SK-N-SH treated with all-trans-retinoic acid at 6 μM for 48 hours (cell line): ENCODE data around the gene SIPA1.

ENCODE experiments used
- ATAC-seq: fragments of 200-7000 bp; cut with Tn5 transposase; 3 replicates; pipeline ENCODE4 v1.9.1; 2020; ENCODE audit warnings: mild to moderate bottlenecking, moderate library complexity
- ARNTL ChIP-seq: fragments of 450-650 bp; formaldehyde crosslinking; IDR thresholded peaks from 2 replicates; pipeline ENCODE4 v1.5.0; 2020; ENCODE audit warnings: low read depth, mild to moderate bottlenecking, moderate library complexity, borderline replicate concordance
- BACH2 ChIP-seq: fragments of 250-450 bp; sonication (Bioruptor Pico); IDR thresholded peaks from 2 replicates; pipeline ENCODE4 v1.9.0; 2021; ENCODE audit warnings: mild to moderate bottlenecking, borderline replicate concordance
- CSDC2 ChIP-seq: fragments of 250-450 bp; sonication (Bioruptor Pico); IDR thresholded peaks from 2 replicates; pipeline ENCODE4 v1.5.0; 2020; ENCODE audit warnings: mild to moderate bottlenecking, moderate library complexity
- ESRRG ChIP-seq: fragments of 250-450 bp; sonication (Bioruptor Pico); IDR thresholded peaks from 2 replicates; pipeline ENCODE4 v1.6.1; 2021; ENCODE audit warnings: mild to moderate bottlenecking
- ISL1 ChIP-seq: fragments of 250-450 bp; sonication (Bioruptor Pico); IDR thresholded peaks from 2 replicates; pipeline ENCODE4 v2.1.2; 2022; ENCODE audit warnings: mild to moderate bottlenecking, moderate library complexity
- OSR1 ChIP-seq: fragments of 250-450 bp; sonication (Bioruptor Pico); IDR thresholded peaks from 2 replicates; pipeline ENCODE4 v1.8.0; 2022; ENCODE audit warnings: moderate library complexity, mild to moderate bottlenecking, inconsistent platforms
- PPARA ChIP-seq: fragments of 250-450 bp; sonication (Bioruptor Pico); IDR thresholded peaks from 2 replicates; pipeline ENCODE4 v1.5.0; 2020; ENCODE audit warnings: mild to moderate bottlenecking, borderline replicate concordance
- RARB ChIP-seq: fragments of 250-450 bp; sonication (Bioruptor Pico); IDR thresholded peaks from 2 replicates; pipeline ENCODE4 v1.8.0; 2021; ENCODE audit warnings: mild to moderate bottlenecking, moderate library complexity
- SNAI2 ChIP-seq: fragments of 250-450 bp; sonication (Bioruptor Pico); IDR thresholded peaks from 2 replicates; pipeline ENCODE4 v1.5.0; 2020; ENCODE audit warnings: mild to moderate bottlenecking, moderate library complexity
- TOX ChIP-seq: fragments of 250-450 bp; sonication (Bioruptor Pico); IDR thresholded peaks from 2 replicates; pipeline ENCODE4 v1.8.0; 2021; ENCODE audit warnings: mild to moderate bottlenecking, moderate library complexity, borderline replicate concordance
- ZC3H10 ChIP-seq: fragments of 250-450 bp; sonication (Bioruptor Pico); IDR thresholded peaks from 2 replicates; pipeline ENCODE4 v1.5.1; 2021; ENCODE audit warnings: mild to moderate bottlenecking, moderate library complexity
- ZFP3 ChIP-seq: fragments of 250-450 bp; sonication (Bioruptor Pico); IDR thresholded peaks from 2 replicates; pipeline ENCODE4 v1.5.0; 2020; ENCODE audit warnings: mild to moderate bottlenecking, moderate library complexity
- ZFP30 ChIP-seq: fragments of 450-650 bp; formaldehyde crosslinking; IDR thresholded peaks from 2 replicates; pipeline ENCODE4 v1.5.0; 2022; ENCODE audit warnings: mild to moderate bottlenecking, moderate library complexity
- ZNF565 ChIP-seq: fragments of 450-650 bp; formaldehyde crosslinking; conservative IDR thresholded peaks from 2 replicates; pipeline ENCODE4 v1.5.0; 2020; ENCODE audit warnings: low read depth, mild to moderate bottlenecking, moderate library complexity
- ZNF70 ChIP-seq: fragments of 450-650 bp; formaldehyde crosslinking; IDR thresholded peaks from 2 replicates; pipeline ENCODE4 v1.5.0; 2020; ENCODE audit warnings: mild to moderate bottlenecking, moderate library complexity
- ZNF8 ChIP-seq: fragments of 450-650 bp; formaldehyde crosslinking; IDR thresholded peaks from 2 replicates; pipeline ENCODE4 v1.5.0; 2020; ENCODE audit warnings: mild to moderate bottlenecking, moderate library complexity
- TF ChIP-seq, protein P1 (sequence below): fragments of 250-450 bp; sonication (Bioruptor Pico); IDR thresholded peaks from 2 replicates; pipeline ENCODE4 v1.5.0; 2020; ENCODE audit warnings: mild to moderate bottlenecking, moderate library complexity
- TF ChIP-seq, protein P2 (sequence below): fragments of 250-450 bp; sonication (Bioruptor Pico); IDR thresholded peaks from 2 replicates; pipeline ENCODE4 v1.8.0; 2020; ENCODE audit warnings: mild to moderate bottlenecking, moderate library complexity, borderline replicate concordance
- TF ChIP-seq, protein P3 (sequence below): fragments of 250-450 bp; sonication (Bioruptor Pico); IDR thresholded peaks from 2 replicates; pipeline ENCODE4 v1.5.1; 2021; ENCODE audit warnings: mild to moderate bottlenecking, moderate library complexity
- TF ChIP-seq, protein P4 (sequence below): fragments of 250-450 bp; sonication (Bioruptor Pico); IDR thresholded peaks from 2 replicates; pipeline ENCODE4 v1.5.1; 2020; ENCODE audit warnings: low read depth, mild to moderate bottlenecking, moderate library complexity
- TF ChIP-seq, protein P5 (sequence below): fragments of 250-450 bp; sonication (Bioruptor Pico); IDR thresholded peaks from 2 replicates; pipeline ENCODE4 v1.8.0; 2021; ENCODE audit warnings: low read depth, mild to moderate bottlenecking, moderate library complexity, borderline replicate concordance

SIPA1 gene

DNA sequence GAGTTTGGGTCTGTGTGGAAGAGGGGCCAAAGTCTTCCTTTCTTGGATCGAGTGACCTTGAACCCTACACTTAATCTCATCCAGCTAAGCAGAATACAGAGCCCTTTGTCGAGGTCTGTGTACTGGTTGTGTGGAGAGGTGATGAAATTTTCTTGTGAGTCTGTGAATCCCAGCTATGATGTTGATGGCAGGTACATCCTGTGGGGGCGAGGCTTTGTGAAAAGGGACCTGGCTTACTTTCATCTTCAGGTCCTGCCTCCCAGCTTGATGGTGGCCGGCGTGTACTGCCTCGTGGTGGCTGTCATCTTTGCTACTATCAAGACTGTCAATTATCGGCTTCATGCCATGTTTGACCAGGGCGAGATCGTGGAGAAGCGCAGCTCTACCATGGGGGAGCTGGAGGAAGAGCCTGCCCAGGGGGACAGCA is 21.3 kb upstream of the SIPA1 start:
- no peak for ATAC-seq
- no peak for TF ChIP-seq ZNF70 (CRISPR knock-in tag)
- TF ChIP-seq, all 23 proteins: peak for 0

DNA sequence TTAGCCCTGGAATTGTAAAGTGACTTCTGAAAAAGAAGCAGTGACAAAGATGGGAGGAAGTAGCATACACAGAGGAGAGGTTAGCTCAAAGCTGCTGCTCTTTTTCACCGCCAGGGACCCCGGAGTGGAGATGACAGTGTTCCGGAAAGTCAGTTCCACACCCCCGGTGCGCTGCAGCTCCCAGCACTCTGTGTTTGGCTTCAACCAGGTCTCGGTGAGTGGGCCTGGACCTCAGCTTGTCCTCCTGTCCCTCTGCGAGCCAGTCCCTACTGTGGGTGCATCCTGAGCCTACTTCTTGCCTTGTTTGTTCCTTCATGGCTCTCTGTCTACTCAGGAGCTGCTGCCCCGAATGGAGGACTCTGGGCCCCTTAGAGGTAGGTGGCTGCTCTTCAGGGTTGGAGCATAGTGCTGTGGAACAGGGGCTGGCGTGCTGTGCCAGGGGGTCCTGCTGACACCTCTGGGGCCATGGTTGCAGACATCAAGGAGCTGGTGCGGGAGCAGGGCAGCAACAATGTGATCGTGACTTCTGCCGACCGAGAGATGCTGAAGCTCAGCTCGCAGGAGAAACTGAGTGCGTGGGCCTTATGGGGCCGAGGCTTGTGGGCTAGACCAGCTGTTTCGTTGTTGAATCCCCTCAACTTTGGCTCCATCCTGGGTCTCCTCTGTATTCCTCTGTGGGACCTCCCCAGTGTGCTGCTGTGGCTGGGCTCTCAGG is 20.6 kb upstream of the SIPA1 start:
- TF ChIP-seq RARB (CRISPR knock-in tag) (no peak), BACH2 (CRISPR knock-in tag) (no peak), ZFP3 (no peak), ZNF565 (CRISPR knock-in tag) (no peak), ZFP30 (CRISPR knock-in tag) (no peak), CSDC2 (CRISPR knock-in tag) (no peak), ARNTL (no peak), PPARA (CRISPR knock-in tag) (no peak), TOX (no peak), ISL1 (CRISPR knock-in tag) (no peak), ZC3H10 (CRISPR knock-in tag) (no peak), SNAI2 (CRISPR knock-in tag) (no peak), ZNF8 (CRISPR knock-in tag) (no peak)
- TF ChIP-seq, protein P1, sequence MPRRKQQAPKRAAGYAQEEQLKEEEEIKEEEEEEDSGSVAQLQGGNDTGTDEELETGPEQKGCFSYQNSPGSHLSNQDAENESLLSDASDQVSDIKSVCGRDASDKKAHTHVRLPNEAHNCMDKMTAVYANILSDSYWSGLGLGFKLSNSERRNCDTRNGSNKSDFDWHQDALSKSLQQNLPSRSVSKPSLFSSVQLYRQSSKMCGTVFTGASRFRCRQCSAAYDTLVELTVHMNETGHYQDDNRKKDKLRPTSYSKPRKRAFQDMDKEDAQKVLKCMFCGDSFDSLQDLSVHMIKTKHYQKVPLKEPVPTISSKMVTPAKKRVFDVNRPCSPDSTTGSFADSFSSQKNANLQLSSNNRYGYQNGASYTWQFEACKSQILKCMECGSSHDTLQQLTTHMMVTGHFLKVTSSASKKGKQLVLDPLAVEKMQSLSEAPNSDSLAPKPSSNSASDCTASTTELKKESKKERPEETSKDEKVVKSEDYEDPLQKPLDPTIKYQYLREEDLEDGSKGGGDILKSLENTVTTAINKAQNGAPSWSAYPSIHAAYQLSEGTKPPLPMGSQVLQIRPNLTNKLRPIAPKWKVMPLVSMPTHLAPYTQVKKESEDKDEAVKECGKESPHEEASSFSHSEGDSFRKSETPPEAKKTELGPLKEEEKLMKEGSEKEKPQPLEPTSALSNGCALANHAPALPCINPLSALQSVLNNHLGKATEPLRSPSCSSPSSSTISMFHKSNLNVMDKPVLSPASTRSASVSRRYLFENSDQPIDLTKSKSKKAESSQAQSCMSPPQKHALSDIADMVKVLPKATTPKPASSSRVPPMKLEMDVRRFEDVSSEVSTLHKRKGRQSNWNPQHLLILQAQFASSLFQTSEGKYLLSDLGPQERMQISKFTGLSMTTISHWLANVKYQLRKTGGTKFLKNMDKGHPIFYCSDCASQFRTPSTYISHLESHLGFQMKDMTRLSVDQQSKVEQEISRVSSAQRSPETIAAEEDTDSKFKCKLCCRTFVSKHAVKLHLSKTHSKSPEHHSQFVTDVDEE (CRISPR knock-in tag) = no peak
- TF ChIP-seq, protein P2, sequence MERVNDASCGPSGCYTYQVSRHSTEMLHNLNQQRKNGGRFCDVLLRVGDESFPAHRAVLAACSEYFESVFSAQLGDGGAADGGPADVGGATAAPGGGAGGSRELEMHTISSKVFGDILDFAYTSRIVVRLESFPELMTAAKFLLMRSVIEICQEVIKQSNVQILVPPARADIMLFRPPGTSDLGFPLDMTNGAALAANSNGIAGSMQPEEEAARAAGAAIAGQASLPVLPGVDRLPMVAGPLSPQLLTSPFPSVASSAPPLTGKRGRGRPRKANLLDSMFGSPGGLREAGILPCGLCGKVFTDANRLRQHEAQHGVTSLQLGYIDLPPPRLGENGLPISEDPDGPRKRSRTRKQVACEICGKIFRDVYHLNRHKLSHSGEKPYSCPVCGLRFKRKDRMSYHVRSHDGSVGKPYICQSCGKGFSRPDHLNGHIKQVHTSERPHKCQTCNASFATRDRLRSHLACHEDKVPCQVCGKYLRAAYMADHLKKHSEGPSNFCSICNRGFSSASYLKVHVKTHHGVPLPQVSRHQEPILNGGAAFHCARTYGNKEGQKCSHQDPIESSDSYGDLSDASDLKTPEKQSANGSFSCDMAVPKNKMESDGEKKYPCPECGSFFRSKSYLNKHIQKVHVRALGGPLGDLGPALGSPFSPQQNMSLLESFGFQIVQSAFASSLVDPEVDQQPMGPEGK (CRISPR knock-in tag) = no peak
- ATAC-seq = no peak

DNA sequence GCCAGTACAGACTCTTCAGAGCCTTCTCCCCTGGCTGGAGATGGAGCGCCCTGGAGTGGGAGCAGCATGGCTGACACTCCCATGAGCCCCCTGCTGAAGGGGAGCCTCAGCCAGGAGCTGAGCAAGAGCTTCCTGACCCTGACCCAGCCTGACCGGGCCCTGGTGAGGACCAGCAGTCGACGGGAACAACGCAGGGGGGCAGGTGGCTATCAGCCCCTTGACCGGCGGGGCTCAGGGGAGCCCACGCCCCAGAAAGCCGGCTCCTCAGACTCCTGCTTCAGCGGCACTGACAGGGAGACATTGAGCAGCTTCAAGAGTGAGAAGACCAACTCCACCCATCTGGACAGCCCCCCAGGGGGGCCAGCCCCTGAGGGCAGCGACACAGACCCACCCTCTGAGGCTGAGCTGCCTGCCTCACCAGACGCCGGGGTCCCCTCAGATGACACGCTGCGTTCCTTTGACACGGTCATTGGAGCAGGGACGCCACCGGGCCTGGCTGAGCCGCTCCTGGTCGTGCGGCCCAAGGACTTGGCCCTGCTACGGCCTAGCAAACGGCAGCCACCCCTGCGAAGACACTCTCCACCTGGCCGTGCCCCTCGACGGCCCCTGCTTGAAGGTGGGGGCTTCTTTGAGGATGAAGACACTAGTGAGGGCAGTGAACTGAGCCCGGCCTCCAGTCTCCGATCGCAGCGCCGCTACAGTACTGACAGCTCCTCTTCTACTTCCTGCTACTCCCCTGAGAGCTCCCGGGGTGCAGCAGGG is 19.7 kb upstream of the SIPA1 start:
- ATAC-seq = no peak
- TF ChIP-seq BACH2 (CRISPR knock-in tag) (no peak), PPARA (CRISPR knock-in tag) (no peak), ARNTL (no peak), ISL1 (CRISPR knock-in tag) (no peak), ZNF8 (CRISPR knock-in tag) (no peak), ZC3H10 (CRISPR knock-in tag) (no peak), ZFP30 (CRISPR knock-in tag) (no peak), TOX (no peak), SNAI2 (CRISPR knock-in tag) (no peak), OSR1 (CRISPR knock-in tag) (no peak), ZNF70 (CRISPR knock-in tag) (no peak), ZFP3 (no peak), ESRRG (CRISPR knock-in tag) (no peak)
- TF ChIP-seq, protein P1 (CRISPR knock-in tag) = no peak
- TF ChIP-seq, protein P2 (CRISPR knock-in tag) = no peak
- TF ChIP-seq, protein P3, sequence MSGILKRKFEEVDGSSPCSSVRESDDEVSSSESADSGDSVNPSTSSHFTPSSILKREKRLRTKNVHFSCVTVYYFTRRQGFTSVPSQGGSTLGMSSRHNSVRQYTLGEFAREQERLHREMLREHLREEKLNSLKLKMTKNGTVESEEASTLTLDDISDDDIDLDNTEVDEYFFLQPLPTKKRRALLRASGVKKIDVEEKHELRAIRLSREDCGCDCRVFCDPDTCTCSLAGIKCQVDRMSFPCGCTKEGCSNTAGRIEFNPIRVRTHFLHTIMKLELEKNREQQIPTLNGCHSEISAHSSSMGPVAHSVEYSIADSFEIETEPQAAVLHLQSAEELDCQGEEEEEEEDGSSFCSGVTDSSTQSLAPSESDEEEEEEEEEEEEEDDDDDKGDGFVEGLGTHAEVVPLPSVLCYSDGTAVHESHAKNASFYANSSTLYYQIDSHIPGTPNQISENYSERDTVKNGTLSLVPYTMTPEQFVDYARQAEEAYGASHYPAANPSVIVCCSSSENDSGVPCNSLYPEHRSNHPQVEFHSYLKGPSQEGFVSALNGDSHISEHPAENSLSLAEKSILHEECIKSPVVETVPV (CRISPR knock-in tag) = no peak
- TF ChIP-seq, protein P4, sequence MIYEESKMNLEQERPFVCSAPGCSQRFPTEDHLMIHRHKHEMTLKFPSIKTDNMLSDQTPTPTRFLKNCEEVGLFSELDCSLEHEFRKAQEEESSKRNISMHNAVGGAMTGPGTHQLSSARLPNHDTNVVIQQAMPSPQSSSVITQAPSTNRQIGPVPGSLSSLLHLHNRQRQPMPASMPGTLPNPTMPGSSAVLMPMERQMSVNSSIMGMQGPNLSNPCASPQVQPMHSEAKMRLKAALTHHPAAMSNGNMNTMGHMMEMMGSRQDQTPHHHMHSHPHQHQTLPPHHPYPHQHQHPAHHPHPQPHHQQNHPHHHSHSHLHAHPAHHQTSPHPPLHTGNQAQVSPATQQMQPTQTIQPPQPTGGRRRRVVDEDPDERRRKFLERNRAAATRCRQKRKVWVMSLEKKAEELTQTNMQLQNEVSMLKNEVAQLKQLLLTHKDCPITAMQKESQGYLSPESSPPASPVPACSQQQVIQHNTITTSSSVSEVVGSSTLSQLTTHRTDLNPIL (CRISPR knock-in tag) = no peak
- TF ChIP-seq, protein P5, sequence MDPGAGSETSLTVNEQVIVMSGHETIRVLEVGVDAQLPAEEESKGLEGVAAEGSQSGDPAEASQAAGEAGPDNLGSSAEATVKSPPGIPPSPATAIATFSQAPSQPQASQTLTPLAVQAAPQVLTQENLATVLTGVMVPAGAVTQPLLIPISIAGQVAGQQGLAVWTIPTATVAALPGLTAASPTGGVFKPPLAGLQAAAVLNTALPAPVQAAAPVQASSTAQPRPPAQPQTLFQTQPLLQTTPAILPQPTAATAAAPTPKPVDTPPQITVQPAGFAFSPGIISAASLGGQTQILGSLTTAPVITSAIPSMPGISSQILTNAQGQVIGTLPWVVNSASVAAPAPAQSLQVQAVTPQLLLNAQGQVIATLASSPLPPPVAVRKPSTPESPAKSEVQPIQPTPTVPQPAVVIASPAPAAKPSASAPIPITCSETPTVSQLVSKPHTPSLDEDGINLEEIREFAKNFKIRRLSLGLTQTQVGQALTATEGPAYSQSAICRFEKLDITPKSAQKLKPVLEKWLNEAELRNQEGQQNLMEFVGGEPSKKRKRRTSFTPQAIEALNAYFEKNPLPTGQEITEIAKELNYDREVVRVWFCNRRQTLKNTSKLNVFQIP (CRISPR knock-in tag) = no peak
